Measurements from ENCODE around the gene CEP68.

Gene CEP68

GRCh38 chr2:65059071-65059470 is 2.9 kb downstream of the CEP68 start:
- DNase-seq = no peak

- no peak for DNase-seq
These were observed 5.1 kb downstream of the CEP68 start for GRCh38 chr2:65061146-65061909.

- DNase-seq = no peak
These were observed 5.7 kb downstream of the CEP68 start for GRCh38 chr2:65061910-65062339.

GRCh38 chr2:65062843-65063825 is 6.9 kb downstream of the CEP68 start:
- no peak for DNase-seq

GRCh38 chr2:65064728-65065552 is 8.7 kb downstream of the CEP68 start:
- DNase-seq = peak; percentile 21 to 23

- DNase-seq = no peak
These were observed 11.8 kb downstream of the CEP68 start for GRCh38 chr2:65067806-65068553.

GRCh38 chr2:65069439-65069824 is 13.2 kb downstream of the CEP68 start:
- no peak for DNase-seq

- no peak for DNase-seq
These were observed 14.1 kb downstream of the CEP68 start for GRCh38 chr2:65070172-65070830.

GRCh38 chr2:65070856-65071255 is 14.6 kb downstream of the CEP68 start:
- DNase-seq = no peak

- no peak for DNase-seq
These were observed 15.4 kb downstream of the CEP68 start for GRCh38 chr2:65071499-65072180.

GRCh38 chr2:65072181-65072970 is 16.2 kb downstream of the CEP68 start:
- DNase-seq = no peak

GRCh38 chr2:65073879-65074565 is 17.8 kb downstream of the CEP68 start:
- no peak for DNase-seq

GRCh38 chr2:65075176-65075575 is 19.0 kb downstream of the CEP68 start:
- no peak for DNase-seq

- no peak for DNase-seq
These were observed 19.6 kb downstream of the CEP68 start for GRCh38 chr2:65075605-65076344.

- no peak for DNase-seq
These were observed 20.1 kb downstream of the CEP68 start for GRCh38 chr2:65076345-65076710.

GRCh38 chr2:65077898-65078297 is 21.7 kb downstream of the CEP68 start:
- no peak for DNase-seq

- DNase-seq = no peak
These were observed 22.8 kb downstream of the CEP68 start for GRCh38 chr2:65079017-65079416.

GRCh38 chr2:65081232-65081685 is 25.0 kb downstream of the CEP68 start:
- DNase-seq = no peak

GRCh38 chr2:65085148-65085547 is 28.9 kb downstream of the CEP68 start:
- DNase-seq = no peak

Measured in activated CD4-positive, alpha-beta T cell treated with anti-CD3 and anti-CD28 coated beads, Interleukin-2, amount 50 U/mL, for 4 hours (primary cell).